Sciatic nerve (tissue), 2 donors: ENCODE data around the gene SLAIN2. TPM values are rescaled to one million over a fixed set of nuclear protein-coding genes. Genes with fewer than 3 reads are reported as not detected.

Source experiments
- ATAC-seq: fragments of 200-7000 bp; cut with Tn5 transposase; one replicate; pipeline ENCODE4 v1.9.1; 2020; ENCODE audit warnings: mild to moderate bottlenecking, moderate library complexity
- DNase-seq: peaks from one replicate; pipeline ENCODE4 v3.0.0-alpha.2; 2020; ENCODE audit warnings: low spot score
- intact Hi-C: fragments of 100-400 bp; cut with DNase I; formaldehyde crosslinking; loops from one replicate; pipeline ENCODE4 v1.14.2; 2022
- total RNA-seq: library from RNA; stranded (reverse); fragmentation: NEBNext Ultra II Directional; extraction: Animal tissue kit (Norgen Biotek cat#: 25700); gene quantifications from one replicate; pipeline ENCODE4 v1.2.1, GENCODE V29; 2021
- donor health status: DM: no; HTN: no; CAD: no.
- donor health status: DM: no; HTN: no; CAD: no.

Gene SLAIN2
- total RNA-seq, 1 donor from 2014 or later = 103 TPM

DNA sequence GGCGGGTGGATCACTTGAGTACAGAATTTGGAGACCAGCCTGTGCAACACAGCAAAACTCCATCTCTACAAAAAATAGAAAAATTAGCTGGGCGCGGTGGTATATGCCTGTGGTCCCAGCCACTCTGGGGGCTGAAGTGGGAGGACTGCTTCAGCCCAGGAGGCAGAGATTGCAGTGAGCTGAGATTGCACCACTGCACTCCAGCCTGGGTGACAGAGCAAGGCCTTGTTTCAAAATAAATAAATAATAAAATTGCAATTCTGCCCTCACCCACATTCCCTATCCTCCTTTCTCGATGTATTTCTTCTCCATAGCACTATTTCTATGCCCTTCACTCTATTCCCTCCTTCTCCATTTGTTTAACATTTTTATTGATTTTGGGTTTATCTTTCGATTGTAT, 8.7 kb upstream of the SLAIN2 start:
- ATAC-seq (no peak), DNase-seq (no peak)
- intact Hi-C loops = no loop called here

DNA sequence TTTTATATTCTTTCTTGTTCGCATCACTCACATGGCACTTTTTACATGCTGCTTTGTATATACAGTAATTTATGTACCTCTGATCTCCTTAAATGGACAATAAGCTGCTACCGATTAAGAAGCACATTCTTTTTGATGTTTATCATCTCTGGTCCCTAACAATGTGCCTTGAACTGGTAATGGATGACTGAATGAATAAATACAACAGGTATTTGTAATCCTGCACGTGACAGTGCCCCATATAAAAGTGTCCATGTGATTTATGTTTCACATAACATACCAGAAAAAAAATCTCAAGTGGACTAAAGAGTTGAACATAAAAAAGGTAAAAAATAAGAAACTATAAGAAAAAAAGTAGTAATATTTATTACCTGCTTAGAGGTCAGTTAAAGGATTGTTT, 7.7 kb upstream of the SLAIN2 start:
- ATAC-seq (no peak), DNase-seq (no peak)
- intact Hi-C loops = no loop called here

- no peak for ATAC-seq
- no peak for DNase-seq
- intact Hi-C loops = no loop called here
These were observed 7.1 kb upstream of the SLAIN2 start for GRCh38 chr4:48334236-48334635.

GRCh38 chr4:48334900-48335384, 6.4 kb upstream of the SLAIN2 start:
- DNase-seq (no peak), ATAC-seq (no peak)
- intact Hi-C loops = no loop called here

DNA sequence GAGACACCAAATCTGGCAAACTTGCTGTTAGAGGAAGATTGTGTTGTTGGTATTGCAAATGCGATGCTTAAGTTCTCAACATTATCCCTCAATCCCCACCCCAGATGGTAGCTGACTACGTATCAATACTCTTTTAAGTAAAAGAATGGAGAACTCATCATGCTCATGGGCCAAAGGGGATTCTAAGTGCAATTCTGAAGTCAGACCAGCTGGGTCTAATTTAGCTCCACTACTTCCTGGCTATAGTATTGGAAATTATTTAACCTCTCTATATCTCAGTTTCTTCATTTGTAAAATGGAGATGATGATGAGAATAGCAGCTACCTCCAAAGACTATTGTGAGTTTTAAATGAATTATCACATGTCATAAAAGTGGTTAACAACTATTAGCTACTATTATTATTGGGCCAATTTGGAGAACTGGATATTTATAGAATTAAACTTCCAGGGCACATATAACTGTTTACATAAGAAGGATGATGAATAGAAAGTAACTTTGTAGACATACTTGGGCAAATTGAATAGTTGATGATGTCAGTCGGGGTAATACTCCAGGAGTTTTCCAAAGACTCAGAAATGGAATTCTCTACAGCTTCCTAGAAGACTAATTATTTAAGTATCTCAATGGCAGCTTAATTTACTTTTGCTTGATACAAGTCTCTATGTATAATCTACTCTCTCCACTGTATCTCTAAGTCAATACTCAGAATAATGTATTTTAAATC, 5.0 kb upstream of the SLAIN2 start:
- intact Hi-C loops = no loop called here
- DNase-seq = no peak
- no peak for ATAC-seq

DNA sequence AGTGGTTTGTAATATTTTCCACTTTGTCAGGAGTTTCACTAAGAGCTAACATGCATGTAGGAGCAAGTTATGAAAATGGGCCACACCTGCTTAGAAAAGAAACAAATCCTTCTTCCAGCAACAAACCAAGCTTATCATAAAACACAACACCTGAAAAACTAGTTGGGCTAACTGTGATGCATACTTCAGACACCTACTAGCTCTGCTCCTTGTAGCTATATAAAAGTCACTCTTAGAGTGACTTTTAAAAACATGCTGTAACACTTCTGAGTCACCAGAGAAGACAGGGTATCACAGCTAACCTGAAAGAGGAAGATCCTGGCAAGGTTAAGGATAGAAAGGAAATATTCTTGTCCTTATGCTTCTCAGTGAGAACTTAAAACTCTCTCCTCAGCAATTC, 3.6 kb upstream of the SLAIN2 start:
- intact Hi-C loops = no loop called here
- DNase-seq (no peak), ATAC-seq (no peak)

GRCh38 chr4:48339642-48340041, 1.7 kb upstream of the SLAIN2 start:
- intact Hi-C loops = no loop called here
- DNase-seq (no peak), ATAC-seq (no peak)

- no peak for DNase-seq
- intact Hi-C loops = no loop called here
- ATAC-seq = peak; percentile 40
These were observed 909 bp upstream of the SLAIN2 start for GRCh38 chr4:48340276-48340964.

- intact Hi-C loops = no loop called here
- ATAC-seq (peak; percentile 11), DNase-seq (peak; percentile 79)
These were observed 662 bp downstream of the SLAIN2 start for GRCh38 chr4:48341776-48342605.

GRCh38 chr4:48342606-48342880, 1.2 kb downstream of the SLAIN2 start:
- no peak for ATAC-seq
- DNase-seq = no peak
- intact Hi-C loops = no loop called here

DNA sequence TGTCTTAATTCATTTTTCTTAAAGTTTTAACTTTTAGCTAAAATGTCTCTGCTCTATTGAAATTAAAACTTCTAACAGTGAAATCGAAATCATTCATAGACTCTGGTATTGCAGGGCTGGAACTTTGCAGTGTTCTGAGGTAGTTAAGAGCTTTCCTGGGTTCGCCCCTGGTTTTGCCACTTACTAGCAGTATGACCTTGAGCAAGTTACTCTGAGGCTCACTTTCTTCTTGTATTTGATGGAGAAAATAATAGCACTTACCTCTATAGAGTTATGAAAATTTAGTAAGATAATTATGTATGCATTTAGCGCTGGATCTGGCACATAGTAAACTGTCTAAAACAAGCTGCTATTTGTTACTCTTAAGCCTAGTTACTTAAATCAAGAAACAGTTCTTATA, 1.7 kb downstream of the SLAIN2 start:
- DNase-seq (no peak), ATAC-seq (no peak)
- intact Hi-C loops = no loop called here

DNA sequence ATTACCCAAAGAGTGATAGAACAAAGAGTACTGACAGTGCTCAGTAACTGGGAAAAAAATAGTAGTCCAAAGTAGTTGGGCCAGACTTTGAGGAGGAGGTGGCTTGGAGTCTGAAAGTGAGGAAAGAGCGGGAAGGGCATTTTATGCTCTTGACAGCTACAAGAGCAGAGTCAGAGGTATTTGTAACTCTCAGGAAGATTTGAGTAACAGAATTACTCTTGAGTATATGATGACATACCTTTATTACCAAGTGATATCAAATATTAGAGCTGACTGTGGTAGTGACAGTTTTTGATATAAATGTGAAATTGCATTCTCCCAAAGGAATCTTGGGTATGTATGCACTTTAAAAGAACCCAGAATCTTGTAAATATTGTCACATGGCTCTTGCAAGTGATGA, 2.2 kb downstream of the SLAIN2 start:
- intact Hi-C loops = no loop called here
- ATAC-seq (no peak), DNase-seq (no peak)

DNA sequence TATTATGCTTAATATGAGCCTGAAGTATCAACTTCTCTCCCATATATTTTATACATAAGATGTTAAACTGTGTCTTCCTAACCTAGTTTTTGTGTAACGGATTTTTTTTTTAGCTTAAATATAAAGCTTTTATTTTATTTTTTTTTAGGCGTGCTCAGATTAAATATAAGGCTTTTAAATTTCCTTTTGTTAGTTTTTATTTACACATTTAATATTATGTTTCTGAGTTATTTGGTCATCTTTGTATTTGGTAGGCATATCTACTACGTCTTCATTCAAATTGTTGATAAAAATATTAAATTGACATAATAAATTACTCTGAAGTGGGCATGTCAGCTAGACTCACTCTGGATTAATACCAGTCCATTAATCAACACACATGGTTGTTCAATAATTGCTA, 4.2 kb downstream of the SLAIN2 start:
- no peak for ATAC-seq
- DNase-seq = no peak
- intact Hi-C loops = no loop called here

GRCh38 chr4:48346594-48346993, 5.3 kb downstream of the SLAIN2 start:
- intact Hi-C loops = no loop called here
- ATAC-seq = no peak
- no peak for DNase-seq

- ATAC-seq (no peak), DNase-seq (no peak)
- intact Hi-C loops = loop anchor here (1.0 kb wide), 1 partner anchor 20 kb away; no protein-coding TSS in a partner anchor
These were observed 6.1 kb downstream of the SLAIN2 start for GRCh38 chr4:48347282-48347921.

- intact Hi-C loops = no loop called here
- ATAC-seq (no peak), DNase-seq (no peak)
These were observed 9.5 kb downstream of the SLAIN2 start for GRCh38 chr4:48350871-48351270.

- no peak for DNase-seq
- no peak for ATAC-seq
- intact Hi-C loops = no loop called here
These were observed 11.5 kb downstream of the SLAIN2 start for GRCh38 chr4:48352793-48353192.

DNA sequence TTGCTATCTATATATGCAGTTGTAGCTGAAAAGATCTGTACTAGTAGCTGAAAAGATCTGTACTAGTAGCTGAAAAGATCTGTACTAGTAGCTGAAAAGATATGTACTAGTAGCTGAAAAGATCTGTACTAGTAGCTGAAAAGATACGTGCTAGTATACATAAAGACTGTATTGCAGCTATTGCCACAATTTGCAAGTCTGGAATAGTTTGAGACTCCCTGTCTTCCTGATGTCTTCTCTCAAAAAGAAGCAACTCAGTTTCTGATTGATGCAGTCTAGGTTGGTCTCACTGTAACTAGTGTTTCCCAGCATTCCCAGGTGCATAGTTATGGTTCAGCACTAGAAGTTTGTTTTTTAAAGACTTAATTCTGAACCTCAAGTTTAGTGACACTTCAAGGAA, 15.0 kb downstream of the SLAIN2 start:
- intact Hi-C loops = loop anchor here (5.0 kb wide), 1 partner anchor 496 kb away; no protein-coding TSS in a partner anchor
- DNase-seq (no peak), ATAC-seq (no peak)

DNA sequence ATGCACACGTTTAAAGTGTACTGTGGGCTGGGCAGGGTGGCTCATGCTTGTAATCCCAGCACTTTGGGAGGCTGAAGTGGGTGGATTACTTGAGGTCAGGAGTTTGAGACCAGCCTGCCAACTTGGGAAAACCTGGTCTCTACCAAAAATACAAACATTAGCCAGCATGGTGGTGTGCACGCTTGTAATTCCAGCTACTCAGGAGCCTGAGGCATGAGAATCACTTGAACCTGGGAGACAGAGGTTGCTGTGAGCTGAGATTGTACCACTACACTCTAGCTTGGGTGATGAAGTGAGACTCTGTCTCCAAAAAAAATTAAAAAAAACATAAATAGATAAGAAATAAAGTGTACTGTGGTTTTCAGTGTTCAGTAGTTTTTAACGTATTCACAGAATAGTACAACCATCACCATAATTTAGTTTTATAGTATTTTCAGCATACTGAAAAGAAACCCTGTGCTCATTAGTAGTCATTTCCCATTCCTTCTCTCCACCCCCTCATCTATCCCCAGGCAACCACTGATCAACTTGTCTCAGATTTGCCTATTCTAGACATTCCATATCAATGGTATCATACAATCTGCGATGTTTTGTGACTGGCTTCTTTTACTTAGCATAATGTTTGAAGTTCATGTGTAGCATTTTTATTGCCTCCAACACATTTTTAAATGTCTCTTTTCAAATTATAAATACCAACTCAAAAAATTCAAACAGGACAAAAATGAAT, 19.1 kb downstream of the SLAIN2 start:
- intact Hi-C loops = no loop called here
- DNase-seq (no peak), ATAC-seq (no peak)
